HG02571 (cell line): ENCODE measurements around the gene CLEC5A.
A peak's percentile ranks its signal among the peaks of the same experiment; 100 is the strongest.
"Not testable (repeated sequence)": the region's sequence is repeated elsewhere in the genome, so short reads cannot be mapped to it uniquely, and the experiment has no call there.

ENCODE experiments used
- ATAC-seq: cut with Tn5 transposase; IDR thresholded peaks from one replicate; pipeline ENCODE4 v1.9.1; 2021; ENCODE audit warnings: mild to moderate bottlenecking, moderate library complexity; ENCODE audit not compliant: unreplicated experiment

The CLEC5A gene

GRCh38 chr7:141946796-141947195 lies at the start of gene CLEC5A:
CLEC5A (minus strand) TSS chr7:141946974; CDS start chr7:141946292, 682 bp downstream.
- ATAC-seq, result no peak

DNA sequence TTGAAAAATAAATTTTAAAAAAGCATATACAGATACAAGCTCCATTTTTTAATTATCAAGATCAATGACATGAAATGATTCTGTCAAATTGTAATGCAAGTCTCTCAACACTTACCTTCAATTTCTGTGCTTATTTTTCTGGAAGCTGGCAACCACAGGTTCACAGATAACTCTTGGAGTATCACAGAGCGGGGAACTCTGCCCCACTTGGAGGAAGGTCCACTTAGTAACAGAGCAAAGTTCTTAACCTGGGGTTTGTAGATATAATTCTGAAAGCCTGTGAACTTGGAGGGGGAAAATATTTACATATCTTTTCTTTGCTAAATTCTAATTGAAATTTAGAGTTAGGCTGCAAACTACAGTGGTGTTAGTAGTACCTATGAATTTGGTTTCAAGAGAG lies 46.6 kb upstream of the CLEC5A start:
- ATAC-seq, result no peak

DNA sequence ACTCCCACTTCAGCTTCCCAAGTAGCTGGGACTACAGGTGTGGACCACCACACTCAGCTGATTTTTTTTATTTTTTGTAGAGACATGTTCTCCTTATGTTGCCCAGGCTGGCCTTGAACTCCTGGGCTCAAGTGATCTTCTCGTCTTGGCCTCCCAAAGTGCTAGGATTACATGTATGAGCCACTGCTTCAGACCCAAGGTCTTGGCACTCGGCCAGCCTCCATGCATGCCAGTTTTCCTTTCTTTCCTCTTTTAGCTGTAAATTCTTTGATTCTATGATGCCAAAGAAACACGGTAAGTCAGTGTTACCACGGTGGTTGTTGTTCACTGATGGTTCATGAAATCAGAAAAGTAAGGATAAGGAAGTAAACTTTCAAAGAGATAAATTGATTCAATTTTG lies 45.9 kb upstream of the CLEC5A start:
- no peak for ATAC-seq

DNA sequence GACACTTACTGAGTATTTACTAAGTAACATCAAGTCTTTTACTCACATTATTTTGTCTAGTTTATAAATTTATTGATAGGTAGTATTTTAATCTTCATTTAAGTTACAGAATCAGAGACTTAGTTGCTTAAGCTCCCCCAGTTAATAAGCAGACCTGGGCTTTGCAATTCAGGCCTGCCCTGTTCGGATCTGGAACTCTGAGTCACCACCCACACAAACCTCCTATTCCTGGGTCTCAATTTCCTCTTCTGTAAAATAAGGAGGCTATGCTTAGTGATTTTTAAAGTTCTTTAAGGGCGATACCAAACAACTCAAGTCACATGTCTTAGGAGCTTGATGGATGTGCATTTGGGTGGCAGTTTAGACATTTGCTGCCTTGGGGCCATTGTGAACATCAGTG lies 45.4 kb upstream of the CLEC5A start:
- no peak for ATAC-seq

GRCh38 chr7:141991140-141991539 lies 44.4 kb upstream of the CLEC5A start:
- ATAC-seq, result no peak

GRCh38 chr7:141990011-141990725 lies 43.4 kb upstream of the CLEC5A start:
- no peak for ATAC-seq

- not testable (repeated sequence) for ATAC-seq
Observed at GRCh38 chr7:141987803-141988202, 41.0 kb upstream of the CLEC5A start.

GRCh38 chr7:141986923-141987322 lies 40.1 kb upstream of the CLEC5A start:
- ATAC-seq, result no peak

- not testable (repeated sequence) for ATAC-seq
Observed at GRCh38 chr7:141985926-141986325, 39.2 kb upstream of the CLEC5A start.

DNA sequence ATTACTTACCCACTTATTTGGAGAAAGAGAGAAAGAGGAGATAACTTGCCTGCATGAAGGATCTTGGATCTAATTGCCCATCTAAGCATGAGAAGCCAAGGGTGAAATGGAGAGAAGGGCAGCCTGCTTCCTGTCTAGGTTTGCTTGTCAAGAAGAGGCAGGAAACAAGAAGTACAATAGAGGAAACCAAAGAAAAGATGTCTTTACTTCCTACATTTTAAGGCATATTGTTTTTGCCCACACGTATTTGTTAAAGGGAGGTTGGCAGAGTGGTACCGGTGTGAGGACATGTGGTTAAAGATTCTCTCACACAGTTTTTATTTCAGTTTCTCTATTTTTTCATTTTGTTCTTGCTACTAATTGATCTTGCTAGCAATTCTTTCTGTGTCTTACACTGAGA lies 32.8 kb upstream of the CLEC5A start:
- no peak for ATAC-seq

DNA sequence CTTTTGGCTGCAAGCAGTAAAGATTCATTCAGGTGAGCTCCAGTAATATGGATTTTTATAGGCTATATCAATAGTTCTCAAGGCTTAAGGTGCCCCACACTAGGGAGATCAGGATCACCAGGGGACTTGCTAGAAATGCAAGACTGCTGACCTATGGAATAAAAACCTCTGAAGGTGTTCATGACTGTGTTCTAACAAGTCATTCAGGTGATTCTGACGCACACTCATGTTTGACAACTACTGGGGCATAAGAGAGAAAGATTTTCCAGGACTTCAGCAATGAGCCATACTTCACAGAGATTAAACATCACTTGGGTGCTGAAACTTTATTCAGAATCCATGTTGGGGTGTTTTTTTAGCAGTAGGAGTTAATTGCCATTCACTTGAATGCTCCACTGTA lies 31.6 kb upstream of the CLEC5A start:
- no peak for ATAC-seq

DNA sequence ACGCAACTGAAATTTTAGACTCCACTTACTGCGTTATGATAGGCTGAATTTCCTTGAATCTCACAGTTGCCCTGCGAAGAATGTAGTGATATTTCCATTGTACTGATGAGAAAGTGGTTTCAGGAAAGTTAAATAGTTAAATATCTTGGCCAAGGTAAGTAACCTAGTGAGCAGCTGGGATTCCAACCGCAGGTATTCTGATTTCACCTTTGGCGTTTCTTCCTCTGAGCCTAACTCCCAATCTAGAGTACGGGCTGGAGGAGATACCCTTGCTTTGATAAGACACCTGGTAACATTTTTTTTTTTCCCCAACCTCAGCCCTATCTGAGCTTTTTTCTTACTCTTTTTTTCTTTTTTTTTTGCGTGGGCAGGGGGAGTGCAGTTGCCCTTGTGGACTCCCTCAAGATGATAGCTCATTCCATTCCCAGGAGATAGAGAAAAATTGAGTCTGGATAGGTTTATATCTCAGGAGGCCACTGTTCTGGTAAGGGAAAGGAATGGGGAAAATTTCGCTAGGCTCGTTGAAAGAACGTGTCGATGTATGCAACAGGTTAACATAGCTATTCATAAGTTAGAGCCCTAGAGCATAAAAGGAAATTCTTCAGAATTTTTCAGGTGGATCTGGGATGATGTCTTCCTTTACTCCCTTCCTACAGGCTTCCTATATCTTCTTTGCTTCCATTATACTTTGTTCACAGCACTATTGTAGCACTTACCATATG lies 29.9 kb upstream of the CLEC5A start:
- ATAC-seq, result no peak

GRCh38 chr7:141975806-141976523 lies 29.2 kb upstream of the CLEC5A start:
- peak; percentile 73 for ATAC-seq

GRCh38 chr7:141974831-141975230 lies 28.1 kb upstream of the CLEC5A start:
- ATAC-seq, result no peak

DNA sequence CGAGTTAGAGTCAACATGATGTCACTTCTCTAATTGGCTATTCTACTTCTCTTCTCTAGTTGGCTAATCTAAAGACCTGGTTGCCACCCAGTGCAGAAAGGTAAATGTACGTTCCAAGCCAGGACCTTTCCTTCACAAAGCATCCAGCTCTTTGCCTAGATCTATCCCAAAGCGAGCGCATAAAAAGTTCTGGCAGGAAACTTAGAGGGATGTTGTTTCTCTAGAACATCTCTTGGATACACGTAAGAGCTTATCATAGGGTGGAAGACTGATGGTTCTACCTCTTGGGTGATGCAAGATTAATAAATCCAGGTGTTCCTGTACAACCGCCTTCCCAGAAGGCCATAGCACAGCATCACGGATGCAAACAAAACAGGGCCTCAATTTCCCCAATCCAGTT lies 26.9 kb upstream of the CLEC5A start, which contains the start of gene TAS2R38:
TAS2R38 (minus strand) TSS at position 101 of the 400 bp plus-strand sequence; CDS start at position 17, 84 bp downstream.
- no peak for ATAC-seq

DNA sequence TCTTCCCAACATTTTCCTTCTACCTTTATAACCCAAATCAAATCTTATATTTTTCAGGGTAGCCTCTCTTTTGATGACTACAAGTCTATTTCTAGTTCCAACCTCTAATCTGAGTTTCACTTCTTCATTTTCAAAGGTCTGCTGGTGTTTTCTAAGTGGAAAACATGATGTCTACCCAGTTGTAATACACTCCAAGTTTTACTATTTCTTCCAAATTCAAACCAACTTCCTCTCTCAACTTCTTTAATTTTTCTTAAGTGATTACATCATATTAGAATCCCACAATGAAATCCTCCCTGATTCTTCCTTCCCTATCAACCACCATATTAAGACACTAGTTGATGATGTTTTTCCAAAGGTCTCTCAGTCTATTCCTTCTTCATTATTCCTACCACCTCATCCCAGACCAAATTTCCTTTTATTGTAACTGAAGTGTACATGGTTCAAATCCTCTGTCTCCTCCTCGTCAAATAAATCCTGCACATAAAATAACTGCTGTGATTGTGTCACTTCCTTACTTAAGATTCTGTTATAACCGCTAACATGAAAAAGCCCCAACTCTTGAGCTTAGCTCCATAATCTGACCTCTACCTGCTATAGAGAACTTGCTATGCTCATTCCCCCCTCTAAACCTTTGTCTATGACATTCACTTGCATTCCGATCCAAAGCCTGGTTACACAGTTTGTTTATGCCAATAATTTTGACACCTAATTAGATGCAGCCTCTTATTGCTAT lies 14.1 kb upstream of the CLEC5A start:
- peak; percentile 63 for ATAC-seq

GRCh38 chr7:141956084-141956483 lies 9.3 kb upstream of the CLEC5A start:
- ATAC-seq, result no peak

GRCh38 chr7:141954334-141954733 lies 7.6 kb upstream of the CLEC5A start:
- no peak for ATAC-seq

- ATAC-seq, result no peak
Observed at GRCh38 chr7:141952461-141952860, 5.7 kb upstream of the CLEC5A start.

DNA sequence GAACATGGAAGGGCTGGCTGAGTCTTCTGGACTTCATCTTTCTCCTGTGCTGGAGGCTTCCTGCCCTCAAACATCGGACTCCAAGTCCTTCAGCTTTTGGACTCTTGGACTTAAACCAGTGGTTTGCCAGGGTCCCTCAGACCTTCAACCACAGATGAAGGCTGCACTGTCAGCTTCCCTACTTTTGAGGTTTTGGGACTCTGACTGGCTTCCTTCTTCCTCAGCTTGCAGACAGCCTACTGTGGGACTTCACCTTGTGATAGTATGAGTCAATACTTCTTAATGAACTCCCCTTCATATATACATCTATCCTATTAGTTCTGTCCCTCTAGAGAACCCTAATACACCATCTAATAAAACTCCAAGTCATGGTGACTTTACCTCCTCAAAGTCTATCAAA lies 4.0 kb upstream of the CLEC5A start:
- ATAC-seq, result no peak

DNA sequence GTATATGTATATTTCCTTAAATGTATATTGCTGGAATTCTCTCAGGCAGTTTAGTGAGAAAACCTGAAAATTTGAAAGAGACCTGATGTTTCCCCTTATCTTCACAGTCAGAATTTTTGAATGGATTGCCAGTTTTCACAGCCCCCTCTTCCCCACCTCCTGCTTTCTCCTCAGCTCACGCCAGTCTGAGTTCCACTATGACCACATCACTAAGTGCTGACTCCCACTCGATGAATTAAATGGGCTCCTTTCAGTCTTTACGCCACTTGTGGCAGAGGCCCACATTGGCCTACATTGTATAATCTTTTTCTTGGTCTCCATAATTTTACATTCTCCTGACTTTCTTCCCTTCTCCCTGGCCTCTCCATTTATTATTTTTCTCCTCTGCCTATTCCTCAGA lies 3.1 kb upstream of the CLEC5A start:
- no peak for ATAC-seq
